Kidney epithelial cell (primary cell): Measurements from ENCODE around the gene WHRN. TPM values are rescaled to one million over a fixed set of nuclear protein-coding genes. Genes with fewer than 3 reads are reported as not detected.

ENCODE experiments used
- DNase-seq: peaks from one replicate; pipeline ENCODE4 v3.0.0-alpha.2; 2010; ENCODE audit warnings: low read depth
- H3K27me3 ChIP-seq: 2 replicates; pipeline ENCODE4 v1.6.0; 2011; ENCODE audit warnings: low read length; ENCODE audit not compliant: control insufficient read depth, insufficient read depth
- H3K36me3 ChIP-seq: 2 replicates; pipeline ENCODE4 v1.5.1; 2011; ENCODE audit warnings: low read length; ENCODE audit not compliant: control insufficient read depth, insufficient read depth
- H3K4me3 ChIP-seq: 2 replicates; pipeline ENCODE4 v1.5.1; 2011; ENCODE audit warnings: low read depth, mild to moderate bottlenecking, control low read depth, low read length
- total RNA-seq: library from RNA; depleted of rRNA; stranded (reverse); fragments of >200 nt; gene quantifications from 2 replicates; pipeline ENCODE4 v1.2.3, GENCODE V29; 2015
- TF ChIP-seq, protein P1 (sequence below): IDR thresholded peaks from 2 replicates; pipeline ENCODE4 v1.5.1; 2011; ENCODE audit warnings: mild to moderate bottlenecking, moderate library complexity, low read length, control low read depth, inconsistent platforms; ENCODE audit not compliant: insufficient read depth, poor library complexity, severe bottlenecking

WHRN gene
- total RNA-seq, 1 donor from 2014 or later = 9.2 TPM

DNA sequence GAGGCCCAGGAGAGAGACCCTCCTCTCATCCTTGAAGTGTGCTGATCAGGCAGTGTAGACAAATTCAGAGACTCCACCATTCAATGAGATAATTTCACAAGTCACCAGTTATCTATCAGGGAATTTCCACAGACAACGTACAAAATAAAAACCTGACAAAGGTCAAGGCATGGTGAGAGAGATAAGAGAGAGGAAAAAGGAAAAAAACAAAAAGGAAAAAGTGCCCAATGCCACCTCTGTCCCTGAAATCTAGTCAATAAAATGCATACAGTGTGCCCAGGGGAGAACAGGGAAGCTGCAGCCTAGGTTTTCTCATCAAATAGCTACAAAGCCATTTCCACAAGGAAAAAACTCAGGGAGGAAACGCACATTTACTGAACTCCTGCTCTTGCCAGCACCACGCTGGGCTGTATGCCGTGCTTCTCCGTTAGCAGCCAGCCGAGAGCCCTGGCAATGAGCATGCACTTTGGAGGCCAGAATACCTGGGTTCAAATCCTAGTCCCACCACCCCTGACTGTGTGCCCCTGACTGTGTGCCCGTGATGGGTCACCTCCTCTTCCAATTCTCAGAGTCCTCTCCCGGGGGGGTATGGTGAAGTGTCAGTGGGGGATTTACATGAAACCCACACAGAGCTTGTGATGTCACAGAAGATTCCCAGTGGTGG is 11.6 kb downstream of the WHRN start:
- Histone ChIP-seq H3K36me3 (no peaks in the 10 kb centered on the region), H3K4me3 (no peak overlapping the region), H3K27me3 (no peaks in the 10 kb centered on the region)
- DNase-seq = no peak
- TF ChIP-seq, protein P1, sequence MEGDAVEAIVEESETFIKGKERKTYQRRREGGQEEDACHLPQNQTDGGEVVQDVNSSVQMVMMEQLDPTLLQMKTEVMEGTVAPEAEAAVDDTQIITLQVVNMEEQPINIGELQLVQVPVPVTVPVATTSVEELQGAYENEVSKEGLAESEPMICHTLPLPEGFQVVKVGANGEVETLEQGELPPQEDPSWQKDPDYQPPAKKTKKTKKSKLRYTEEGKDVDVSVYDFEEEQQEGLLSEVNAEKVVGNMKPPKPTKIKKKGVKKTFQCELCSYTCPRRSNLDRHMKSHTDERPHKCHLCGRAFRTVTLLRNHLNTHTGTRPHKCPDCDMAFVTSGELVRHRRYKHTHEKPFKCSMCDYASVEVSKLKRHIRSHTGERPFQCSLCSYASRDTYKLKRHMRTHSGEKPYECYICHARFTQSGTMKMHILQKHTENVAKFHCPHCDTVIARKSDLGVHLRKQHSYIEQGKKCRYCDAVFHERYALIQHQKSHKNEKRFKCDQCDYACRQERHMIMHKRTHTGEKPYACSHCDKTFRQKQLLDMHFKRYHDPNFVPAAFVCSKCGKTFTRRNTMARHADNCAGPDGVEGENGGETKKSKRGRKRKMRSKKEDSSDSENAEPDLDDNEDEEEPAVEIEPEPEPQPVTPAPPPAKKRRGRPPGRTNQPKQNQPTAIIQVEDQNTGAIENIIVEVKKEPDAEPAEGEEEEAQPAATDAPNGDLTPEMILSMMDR = no peak

DNA sequence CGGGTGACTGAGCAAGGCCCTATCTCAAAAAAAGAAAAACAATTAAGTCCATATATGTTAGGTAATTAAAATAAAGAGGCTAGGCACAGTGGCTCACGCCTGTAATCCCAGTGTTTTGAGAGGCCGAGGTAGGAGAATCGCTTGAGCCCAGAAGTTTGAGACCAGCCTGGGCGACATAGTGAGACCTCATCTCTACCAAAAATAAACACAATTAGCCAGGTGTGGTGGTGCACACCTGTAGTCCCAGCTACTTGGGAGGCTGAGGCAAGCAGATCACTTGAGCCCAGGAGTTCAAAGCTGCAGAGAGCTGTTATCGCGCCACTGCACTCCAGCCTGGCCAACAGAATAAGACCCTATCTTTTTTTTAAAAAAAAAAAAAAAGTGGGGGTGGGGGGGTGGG is 12.3 kb downstream of the WHRN start:
- DNase-seq = no peak
- TF ChIP-seq, protein P1 = no peak
- no peaks in the 10 kb centered on the region for H3K27me3 ChIP-seq
- no peaks in the 10 kb centered on the region for H3K36me3 ChIP-seq
- no peak overlapping the region for H3K4me3 ChIP-seq

GRCh38 chr9:114491430-114492003 is 13.8 kb downstream of the WHRN start:
- TF ChIP-seq, protein P1 = no peak
- no peak for DNase-seq
- H3K4me3 ChIP-seq = no peak overlapping the region
- H3K27me3 ChIP-seq = no peaks in the 10 kb centered on the region
- H3K36me3 ChIP-seq = no peaks in the 10 kb centered on the region

GRCh38 chr9:114489928-114490327 is 15.3 kb downstream of the WHRN start:
- H3K27me3 ChIP-seq = no peaks in the 10 kb centered on the region
- TF ChIP-seq, protein P1 = no peak
- no peak overlapping the region for H3K4me3 ChIP-seq
- no peaks in the 10 kb centered on the region for H3K36me3 ChIP-seq
- no peak for DNase-seq

DNA sequence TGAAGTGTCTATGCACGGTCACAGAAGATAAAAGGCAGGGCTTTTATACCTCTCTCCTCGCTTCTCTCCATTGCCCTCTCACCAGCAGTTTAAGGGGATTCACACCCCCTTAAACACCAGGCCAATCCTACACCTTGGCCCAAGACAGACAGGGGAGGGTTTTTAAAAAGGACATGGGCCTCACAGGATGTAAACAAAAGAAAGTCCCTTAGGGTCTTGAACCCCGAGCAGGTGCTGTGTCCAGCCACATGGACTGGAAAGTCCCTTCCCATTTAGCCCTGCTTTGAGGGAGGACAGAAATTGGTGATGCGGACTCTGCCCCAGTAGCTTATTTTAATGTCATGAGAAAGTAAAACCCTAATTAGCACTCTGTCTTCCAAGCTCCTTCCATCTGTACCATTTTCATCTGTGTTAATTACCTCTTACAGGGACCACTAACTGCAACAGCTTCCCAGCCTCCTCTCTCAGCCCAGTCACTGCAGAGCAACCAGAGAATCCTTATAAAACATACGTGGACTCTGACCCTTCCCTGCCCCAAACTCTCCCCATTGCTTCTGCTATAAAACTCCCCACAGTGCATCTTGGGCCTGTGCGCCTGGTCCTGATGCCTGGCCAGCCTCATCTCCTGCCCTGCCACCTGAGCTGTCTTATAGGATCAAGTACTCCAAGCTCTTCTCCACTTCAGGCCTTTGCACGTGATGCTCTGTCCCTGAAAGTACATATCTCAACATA is 16.7 kb downstream of the WHRN start:
- TF ChIP-seq, protein P1 = no peak
- Histone ChIP-seq H3K36me3 (no peaks in the 10 kb centered on the region), H3K27me3 (no peaks in the 10 kb centered on the region), H3K4me3 (no peak overlapping the region)
- DNase-seq = no peak
